ENCODE results near the gene CASZ1.

CASZ1 gene

GRCh38 chr1:10824821-10825540, 28.5 kb upstream of the CASZ1 start:
- DNase-seq (ENCODE audit: low spot score), result peak; percentile 14

- no peak for DNase-seq (ENCODE audit: low spot score)
Observed at GRCh38 chr1:10823000-10823401, 26.6 kb upstream of the CASZ1 start.

- no peak for DNase-seq (ENCODE audit: low spot score)
Observed at GRCh38 chr1:10821388-10821787, 24.9 kb upstream of the CASZ1 start.

GRCh38 chr1:10820422-10820821, 24.0 kb upstream of the CASZ1 start:
- DNase-seq (ENCODE audit: low spot score), result no peak

GRCh38 chr1:10819198-10819901, 22.9 kb upstream of the CASZ1 start:
- DNase-seq (ENCODE audit: low spot score), result no peak

GRCh38 chr1:10818262-10819197, 22.1 kb upstream of the CASZ1 start:
- no peak for DNase-seq (ENCODE audit: low spot score)

GRCh38 chr1:10816743-10817369, 20.4 kb upstream of the CASZ1 start:
- DNase-seq (ENCODE audit: low spot score), result no peak

- DNase-seq (ENCODE audit: low spot score), result no peak
Observed at GRCh38 chr1:10816233-10816632, 19.8 kb upstream of the CASZ1 start.

- DNase-seq (ENCODE audit: low spot score), result no peak
Observed at GRCh38 chr1:10815858-10816195, 19.4 kb upstream of the CASZ1 start.

GRCh38 chr1:10814976-10815857, 18.8 kb upstream of the CASZ1 start:
- no peak for DNase-seq (ENCODE audit: low spot score)

- no peak for DNase-seq (ENCODE audit: low spot score)
Observed at GRCh38 chr1:10814312-10814711, 17.9 kb upstream of the CASZ1 start.

- DNase-seq (ENCODE audit: low spot score), result no peak
Observed at GRCh38 chr1:10813799-10814198, 17.4 kb upstream of the CASZ1 start.

GRCh38 chr1:10812387-10812915, 16.0 kb upstream of the CASZ1 start:
- DNase-seq (ENCODE audit: low spot score), result no peak

- no peak for DNase-seq (ENCODE audit: low spot score)
Observed at GRCh38 chr1:10808441-10808840, 12.0 kb upstream of the CASZ1 start.

- no peak for DNase-seq (ENCODE audit: low spot score)
Observed at GRCh38 chr1:10806966-10807365, 10.5 kb upstream of the CASZ1 start.

GRCh38 chr1:10803971-10804820, 7.8 kb upstream of the CASZ1 start:
- DNase-seq (ENCODE audit: low spot score), result peak; percentile 48

- DNase-seq (ENCODE audit: low spot score), result no peak
Observed at GRCh38 chr1:10802944-10803715, 6.7 kb upstream of the CASZ1 start.

GRCh38 chr1:10800778-10801177, 4.3 kb upstream of the CASZ1 start:
- no peak for DNase-seq (ENCODE audit: low spot score)

GRCh38 chr1:10799726-10800125, 3.3 kb upstream of the CASZ1 start:
- no peak for DNase-seq (ENCODE audit: low spot score)

Measured in LoVo (cell line).